ENCODE measurements around the gene USP16. TPM values are rescaled to one million over a fixed set of nuclear protein-coding genes. Genes with fewer than 3 reads are reported as not detected.
A peak's percentile ranks its signal among the peaks of the same experiment; 100 is the strongest.
"Not testable (repeated sequence)": the region's sequence is repeated elsewhere in the genome, so short reads cannot be mapped to it uniquely, and the experiment has no call there.

The USP16 gene
- total RNA-seq, 1 experiment from 2014 or later, result 30.6 TPM

GRCh38 chr21:29075706-29076466 lies 51.4 kb downstream of the USP16 start:
- Histone ChIP-seq H3K4me2 (ENCODE audit: insufficient read depth, insufficient read length, low read length) (no peak overlapping the region), H3K9ac (ENCODE audit: extremely low read depth, insufficient read length, low read length) (no peak overlapping the region), H3K56ac (ENCODE audit: insufficient read length, low read depth, low read length) (no peak overlapping the region), H3T11ph (ENCODE audit: low read length) (no peak overlapping the region), H3K79me2 (ENCODE audit: insufficient read depth, low read length) (peaks cover 25% of the 10 kb centered on the region), H2BK5ac (ENCODE audit: insufficient read length, low read length) (no peak overlapping the region), H3K23ac (ENCODE audit: insufficient read length, low read depth, low read length) (no peak overlapping the region), H2AK5ac (ENCODE audit: insufficient read length, low read length) (no peak overlapping the region), H2AFZ (ENCODE audit: low read length) (no peak overlapping the region), H3K79me1 (ENCODE audit: insufficient read depth, low read depth, low read length, poor library complexity, severe bottlenecking) (no peaks in the 10 kb centered on the region), H4K20me1 (ENCODE audit: control insufficient read depth, insufficient read depth, insufficient read length) (no peaks in the 10 kb centered on the region), H3K23me2 (ENCODE audit: insufficient read length, low read depth, low read length, poor library complexity, severe bottlenecking) (no peaks in the 10 kb centered on the region), H3K4ac (ENCODE audit: low read depth, low read length) (no peak overlapping the region), H3K27me3 (ENCODE audit: insufficient read depth, low read length) (no peaks in the 10 kb centered on the region), H2BK12ac (ENCODE audit: insufficient read length, low read depth, low read length) (no peak overlapping the region), H4K91ac (ENCODE audit: insufficient read length, low read depth, low read length) (no peak overlapping the region), H3K18ac (ENCODE audit: insufficient read length, low read depth, low read length) (no peak overlapping the region), H4K8ac (replicated peaks; ENCODE audit: insufficient read length, low read depth, low read length) (no peak overlapping the region), H3K14ac (ENCODE audit: insufficient read depth, low read length) (no peak overlapping the region), H2BK15ac (ENCODE audit: low read depth, low read length) (no peak overlapping the region), H3K27ac (ENCODE audit: insufficient read length, low read depth, low read length) (no peak overlapping the region), H2BK120ac (ENCODE audit: low read depth, low read length, poor library complexity, severe bottlenecking) (no peak overlapping the region), H3K4me1 (ENCODE audit: insufficient read depth, low read length) (no peaks in the 10 kb centered on the region; the same call in 1 of the 2 replicates), H4K5ac (ENCODE audit: insufficient read length, low read depth, low read length) (no peak overlapping the region), H3K9me3 (ENCODE audit: control insufficient read depth, low read depth, low read length) (no peaks in the 10 kb centered on the region), H2BK20ac (ENCODE audit: low read depth, low read length, poor library complexity, severe bottlenecking) (no peak overlapping the region)
- no peak for TF ChIP-seq CTCF (conservative IDR thresholded peaks at IDR 0.05)
- H3K4me1 Mint-ChIP-seq, result peaks cover 15% of the 10 kb centered on the region in 2 experiments
- H3K4me3 Mint-ChIP-seq, result no peak overlapping the region
- no peaks in the 10 kb centered on the region; a peak in 2 of 5 replicates for H3K9me3 Mint-ChIP-seq
- H3K27ac Mint-ChIP-seq, result no peak overlapping the region
- DNase-seq, result no peak
- H3K27me3 Mint-ChIP-seq (ENCODE audit: low read depth), result no peaks in the 10 kb centered on the region; the same call in 1 of the 2 replicates
- WGBS (ENCODE audit: extremely low coverage, insufficient read length, low lambda C conversion rate), result no CpG with 5 or more reads among the region's 9 CpGs
- H3K36me3 Mint-ChIP-seq (ENCODE audit: insufficient read depth in 1 of 3, low read depth in 3 of 3), result peaks cover 7 to 11% (median 11%) of the 10 kb centered on the region in 3 experiments; a peak in 6 of 7 replicates

- not testable (repeated sequence) for H3K23ac ChIP-seq (ENCODE audit: insufficient read length, low read depth, low read length); H4K20me1 ChIP-seq (ENCODE audit: control insufficient read depth, insufficient read depth, insufficient read length); H4K91ac ChIP-seq (ENCODE audit: insufficient read length, low read depth, low read length); H3K79me1 ChIP-seq (ENCODE audit: insufficient read depth, low read depth, low read length, poor library complexity, severe bottlenecking); H3K4me3 Mint-ChIP-seq; H2BK12ac ChIP-seq (ENCODE audit: insufficient read length, low read depth, low read length); H3K36me3 Mint-ChIP-seq (ENCODE audit: insufficient read depth in 1 of 3, low read depth in 3 of 3); H2AK5ac ChIP-seq (ENCODE audit: insufficient read length, low read length); H3K14ac ChIP-seq (ENCODE audit: insufficient read depth, low read length); H2BK20ac ChIP-seq (ENCODE audit: low read depth, low read length, poor library complexity, severe bottlenecking); H2BK120ac ChIP-seq (ENCODE audit: low read depth, low read length, poor library complexity, severe bottlenecking); H2AFZ ChIP-seq (ENCODE audit: low read length); H3K27ac ChIP-seq (ENCODE audit: insufficient read length, low read depth, low read length); H3K4me2 ChIP-seq (ENCODE audit: insufficient read depth, insufficient read length, low read length); H2BK15ac ChIP-seq (ENCODE audit: low read depth, low read length); H3K56ac ChIP-seq (ENCODE audit: insufficient read length, low read depth, low read length); H3K9me3 Mint-ChIP-seq; H3T11ph ChIP-seq (ENCODE audit: low read length); H4K8ac ChIP-seq (replicated peaks; ENCODE audit: insufficient read length, low read depth, low read length); H3K4ac ChIP-seq (ENCODE audit: low read depth, low read length); H3K27me3 Mint-ChIP-seq (ENCODE audit: low read depth); H3K18ac ChIP-seq (ENCODE audit: insufficient read length, low read depth, low read length); H3K27me3 ChIP-seq (ENCODE audit: insufficient read depth, low read length); H3K23me2 ChIP-seq (ENCODE audit: insufficient read length, low read depth, low read length, poor library complexity, severe bottlenecking); H2BK5ac ChIP-seq (ENCODE audit: insufficient read length, low read length); H3K9me3 ChIP-seq (ENCODE audit: control insufficient read depth, low read depth, low read length); H3K9ac ChIP-seq (ENCODE audit: extremely low read depth, insufficient read length, low read length); H3K4me1 Mint-ChIP-seq; H4K5ac ChIP-seq (ENCODE audit: insufficient read length, low read depth, low read length); H3K4me1 ChIP-seq (ENCODE audit: insufficient read depth, low read length)
- no CpG with 5 or more reads among the region's 50 CpGs for WGBS (ENCODE audit: extremely low coverage, insufficient read length, low lambda C conversion rate)
- peak overlapping the region in 1 of 3 experiments; percentile 57; a peak in 1 of 7 replicates for H3K27ac Mint-ChIP-seq
- DNase-seq, result peak; percentile 56
- peaks cover 14% of the 10 kb centered on the region; the same call in 1 of the 2 replicates for H3K79me2 ChIP-seq (ENCODE audit: insufficient read depth, low read length)
Measured at GRCh38 chr21:29076731-29077640, 52.5 kb downstream of the USP16 start.
